Memory B cell (primary cell): ENCODE data around the gene PRUNE1.

ENCODE experiments used
- ATAC-seq: fragments of 150-1000 bp; cut with Tn5 transposase; 2 replicates; pipeline ENCODE4 v1.10.0; 2021; ENCODE audit warnings: low read depth, mild to moderate bottlenecking, moderate library complexity
- DNase-seq, 2 donors: peaks; one replicate each; pipeline ENCODE4 v3.0.0; 2022; ENCODE audit warnings: low spot score in 2 of 2
- H3K27ac Mint-ChIP-seq: one replicate; pipeline ENCODE4 v1.8.0; 2022; ENCODE audit warnings: mild to moderate bottlenecking, moderate library complexity, mixed read lengths
- H3K27me3 Mint-ChIP-seq: one replicate; pipeline ENCODE4 v1.8.0; 2022; ENCODE audit warnings: mixed read lengths
- H3K36me3 Mint-ChIP-seq: one replicate; pipeline ENCODE4 v1.8.0; 2022; ENCODE audit warnings: mild to moderate bottlenecking, mixed read lengths
- H3K4me1 Mint-ChIP-seq: one replicate; pipeline ENCODE4 v1.8.0; 2022; ENCODE audit warnings: mixed read lengths
- H3K4me3 Mint-ChIP-seq: one replicate; pipeline ENCODE4 v1.8.0; 2022; ENCODE audit warnings: mild to moderate bottlenecking, moderate library complexity, mixed read lengths
- H3K9me3 Mint-ChIP-seq: one replicate; pipeline ENCODE4 v1.8.0; 2022; ENCODE audit warnings: mixed read lengths

The PRUNE1 gene

GRCh38 chr1:150973258-150973835 is 34.9 kb upstream of the PRUNE1 start:
- H3K4me1 Mint-ChIP-seq: peaks cover 41% of the 10 kb centered on the region
- H3K9me3 Mint-ChIP-seq: no peaks in the 10 kb centered on the region
- DNase-seq: peak in 1 of 2 donors; percentile 11
- no peak for ATAC-seq
- no peaks in the 10 kb centered on the region for H3K27me3 Mint-ChIP-seq
- peak overlapping the region; percentile 91 for H3K27ac Mint-ChIP-seq
- peaks cover 5% of the 10 kb centered on the region for H3K36me3 Mint-ChIP-seq
- peak overlapping the region; percentile 89 for H3K4me3 Mint-ChIP-seq

GRCh38 chr1:150973836-150974579 is 34.2 kb upstream of the PRUNE1 start:
- peak; percentile 47 for ATAC-seq
- H3K4me1 Mint-ChIP-seq: peaks cover 43% of the 10 kb centered on the region
- no peaks in the 10 kb centered on the region for H3K9me3 Mint-ChIP-seq
- H3K27ac Mint-ChIP-seq: peak overlapping the region; percentile 91
- H3K36me3 Mint-ChIP-seq: peaks cover under 1% of the 10 kb centered on the region
- H3K27me3 Mint-ChIP-seq: no peaks in the 10 kb centered on the region
- H3K4me3 Mint-ChIP-seq: peak overlapping the region; percentile 89
- DNase-seq: peak; percentile 20 to 59

- peak within 1 kb of the TSS; percentile 89 for H3K4me3 Mint-ChIP-seq
Observed at GRCh38 chr1:150974580-150975478, 33.4 kb upstream of the PRUNE1 start, which contains the start of gene CERS2. TSS of gene CERS2 (minus strand) at chr1:150974835. CDS start at chr1:150969090, 5,745 bp downstream.

GRCh38 chr1:150976401-150976821 is 31.8 kb upstream of the PRUNE1 start:
- Mint-ChIP-seq H3K4me3 (peak overlapping the region; percentile 69), H3K27me3 (no peaks in the 10 kb centered on the region), H3K9me3 (no peaks in the 10 kb centered on the region), H3K27ac (peak overlapping the region; percentile 50), H3K36me3 (no peaks in the 10 kb centered on the region), H3K4me1 (peaks cover 37% of the 10 kb centered on the region)
- ATAC-seq: no peak
- no peak for DNase-seq

More at GRCh38 chr1:150974580-150975478, 33.4 kb upstream of the PRUNE1 start, which contains the start of gene CERS2:
- Mint-ChIP-seq H3K36me3 (no peaks in the 10 kb centered on the region), H3K9me3 (no peaks in the 10 kb centered on the region), H3K27ac (peak within 1 kb of the TSS; percentile 91), H3K27me3 (no peaks in the 10 kb centered on the region), H3K4me1 (peaks cover 43% of the 10 kb centered on the region)
- ATAC-seq: peak; percentile 61
- DNase-seq: peak; percentile 58 to 71

DNA sequence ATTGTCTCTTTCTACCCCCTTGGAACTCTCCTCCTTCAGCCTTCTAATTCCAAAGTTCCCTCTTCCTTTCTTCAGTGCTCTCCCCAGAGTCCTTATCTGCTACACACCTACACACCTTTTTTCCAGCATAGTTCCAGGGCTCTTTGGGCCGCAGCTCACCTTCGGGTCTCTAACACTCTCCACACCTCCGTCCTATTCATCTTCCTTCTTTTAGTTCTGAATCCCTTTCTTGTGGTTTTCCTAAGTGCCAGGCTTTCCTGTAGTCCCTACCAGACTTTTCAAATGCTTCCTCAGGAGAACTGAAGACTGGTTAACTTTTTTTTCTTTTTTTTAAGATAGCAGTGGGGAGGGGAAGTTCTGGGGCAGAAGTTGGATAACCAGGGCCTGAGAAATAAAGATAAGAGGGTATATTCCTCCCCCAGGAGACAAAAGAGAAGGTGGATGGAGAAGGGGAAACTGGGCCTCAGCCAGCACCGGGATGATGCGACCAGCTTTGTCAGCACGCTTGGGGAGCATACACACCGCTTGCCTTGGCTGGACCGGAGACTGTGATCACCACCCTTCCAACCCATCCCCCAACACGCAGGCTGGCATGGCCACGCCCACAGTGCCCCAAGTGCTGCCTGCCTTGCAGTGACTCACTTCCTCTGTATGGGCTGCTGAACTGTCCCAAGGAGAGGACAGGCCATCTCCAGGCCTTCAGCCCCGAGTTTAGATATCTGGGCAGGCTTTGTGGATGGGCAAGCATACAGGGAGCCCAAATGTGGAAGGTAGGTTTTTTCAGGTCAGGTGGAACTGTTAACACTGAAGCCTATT is 31.2 kb upstream of the PRUNE1 start:
- H3K27ac Mint-ChIP-seq: peak overlapping the region; percentile 50
- H3K4me3 Mint-ChIP-seq: peak overlapping the region; percentile 69
- H3K36me3 Mint-ChIP-seq: no peaks in the 10 kb centered on the region
- DNase-seq (peak; percentile 58 to 66), ATAC-seq (peak; percentile 40)
- H3K27me3 Mint-ChIP-seq: no peaks in the 10 kb centered on the region
- H3K9me3 Mint-ChIP-seq: no peaks in the 10 kb centered on the region
- peaks cover 31% of the 10 kb centered on the region for H3K4me1 Mint-ChIP-seq

GRCh38 chr1:150979092-150980056 is 28.9 kb upstream of the PRUNE1 start:
- H3K9me3 Mint-ChIP-seq: no peaks in the 10 kb centered on the region
- H3K4me3 Mint-ChIP-seq: peak overlapping the region; percentile 64
- no peak overlapping the region for H3K27ac Mint-ChIP-seq
- peaks cover 14% of the 10 kb centered on the region for H3K4me1 Mint-ChIP-seq
- no peaks in the 10 kb centered on the region for H3K36me3 Mint-ChIP-seq
- peak; percentile 56 for ATAC-seq
- peak; percentile 89 for DNase-seq
- H3K27me3 Mint-ChIP-seq: no peaks in the 10 kb centered on the region

DNA sequence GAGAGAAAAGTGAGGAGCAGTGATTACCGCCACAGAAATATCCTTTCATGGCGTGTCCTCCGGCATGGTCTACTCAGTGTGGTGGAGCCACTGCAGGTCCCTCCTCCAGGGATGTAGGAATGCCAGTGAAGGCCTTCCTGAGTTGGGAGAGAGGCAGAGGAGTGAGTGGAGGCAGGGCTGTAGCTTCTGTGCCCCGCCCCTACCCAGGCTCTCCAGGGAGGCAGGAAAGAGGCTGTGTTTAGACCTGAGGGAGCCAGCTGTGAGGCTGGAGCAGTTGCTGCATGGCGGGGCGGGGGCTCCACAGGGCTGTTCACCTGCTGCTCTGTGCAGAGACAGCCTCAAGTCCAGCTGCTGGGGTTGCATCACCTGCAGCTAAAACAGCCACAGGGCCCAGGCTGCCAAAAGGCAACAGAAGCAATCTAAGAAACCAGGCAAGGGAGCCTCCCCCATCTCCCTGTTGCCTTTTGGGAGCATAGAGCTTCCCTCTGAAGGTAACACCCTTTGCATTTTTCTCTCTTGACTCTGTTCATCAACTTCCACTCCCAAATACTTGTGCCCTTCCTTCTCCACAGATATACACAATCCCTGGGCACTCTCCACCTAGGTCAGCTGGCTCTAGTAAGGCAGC is 27.0 kb upstream of the PRUNE1 start:
- Mint-ChIP-seq H3K4me3 (no peak overlapping the region), H3K27ac (no peak overlapping the region), H3K36me3 (no peaks in the 10 kb centered on the region), H3K27me3 (no peaks in the 10 kb centered on the region), H3K4me1 (peaks cover 14% of the 10 kb centered on the region), H3K9me3 (no peaks in the 10 kb centered on the region)
- no peak for DNase-seq
- ATAC-seq: no peak

GRCh38 chr1:150981805-150982712 is 26.2 kb upstream of the PRUNE1 start, which contains the start of gene ANXA9:
TSS of gene ANXA9 (plus strand) at chr1:150982292. CDS start at chr1:150983106, 814 bp downstream.
- H3K27ac Mint-ChIP-seq: no peak within 1 kb of the TSS
- H3K9me3 Mint-ChIP-seq: no peaks in the 10 kb centered on the region
- H3K4me3 Mint-ChIP-seq: no peak within 1 kb of the TSS
- no peaks in the 10 kb centered on the region for H3K36me3 Mint-ChIP-seq
- no peaks in the 10 kb centered on the region for H3K27me3 Mint-ChIP-seq
- DNase-seq: no peak
- no peak for ATAC-seq
- H3K4me1 Mint-ChIP-seq: peaks cover 7% of the 10 kb centered on the region

DNA sequence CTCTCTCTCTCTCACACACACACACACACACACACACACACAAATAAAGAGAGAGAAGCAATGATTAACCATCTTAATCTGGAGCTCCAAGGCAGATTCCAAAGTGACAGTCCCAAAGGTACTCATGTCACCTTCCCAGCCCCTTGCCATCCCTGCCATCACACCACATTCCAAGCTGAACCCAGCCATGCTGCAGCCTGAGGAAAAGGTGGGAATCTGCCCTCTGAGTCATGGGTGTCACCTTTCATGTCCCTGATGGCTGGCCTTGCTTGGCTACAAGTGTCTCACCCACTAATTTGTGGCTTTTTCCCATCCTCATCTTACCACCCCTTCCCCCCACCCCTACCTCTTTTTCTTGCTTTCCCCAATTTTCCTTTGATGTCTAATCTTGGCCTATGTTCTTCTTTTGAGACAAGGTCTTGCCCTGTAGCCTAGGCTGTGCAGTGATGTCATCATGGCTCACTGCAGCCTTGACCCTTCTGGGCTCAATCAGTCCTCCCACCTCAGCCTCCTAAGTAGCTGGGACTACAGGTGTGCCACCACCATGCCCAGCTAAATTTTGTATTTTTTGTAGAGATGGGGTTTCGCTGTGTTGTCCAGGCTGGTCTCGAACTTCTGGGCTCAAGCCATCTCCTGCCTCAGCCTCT is 22.9 kb upstream of the PRUNE1 start:
- no peaks in the 10 kb centered on the region for H3K4me1 Mint-ChIP-seq
- no peak overlapping the region for H3K27ac Mint-ChIP-seq
- H3K36me3 Mint-ChIP-seq: no peaks in the 10 kb centered on the region
- no peaks in the 10 kb centered on the region for H3K9me3 Mint-ChIP-seq
- ATAC-seq (no peak), DNase-seq (no peak)
- H3K27me3 Mint-ChIP-seq: no peaks in the 10 kb centered on the region
- no peak overlapping the region for H3K4me3 Mint-ChIP-seq

DNA sequence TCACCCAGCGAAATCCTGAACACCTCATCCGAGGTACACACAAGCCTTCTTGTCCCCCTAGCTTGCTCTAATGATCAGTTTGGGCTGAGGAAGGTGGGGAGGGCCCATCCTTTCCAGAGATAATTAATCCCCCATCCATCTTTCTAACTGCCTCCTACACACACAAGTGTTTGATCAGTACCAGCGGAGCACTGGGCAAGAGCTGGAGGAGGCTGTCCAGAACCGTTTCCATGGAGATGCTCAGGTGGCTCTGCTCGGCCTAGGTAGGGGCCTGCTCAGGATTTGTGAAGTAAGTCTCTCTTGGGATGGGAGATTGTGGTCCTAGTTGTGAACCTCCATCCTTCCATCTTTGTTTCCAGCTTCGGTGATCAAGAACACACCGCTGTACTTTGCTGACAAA is 20.3 kb upstream of the PRUNE1 start:
- Mint-ChIP-seq H3K4me3 (no peak overlapping the region), H3K27me3 (no peaks in the 10 kb centered on the region), H3K4me1 (no peaks in the 10 kb centered on the region), H3K36me3 (no peaks in the 10 kb centered on the region), H3K27ac (no peak overlapping the region), H3K9me3 (no peaks in the 10 kb centered on the region)
- DNase-seq (no peak), ATAC-seq (no peak)

- Mint-ChIP-seq H3K27ac (no peak overlapping the region), H3K4me1 (no peaks in the 10 kb centered on the region)
- ATAC-seq: no peak
Observed at GRCh38 chr1:150992626-150993025, 15.6 kb upstream of the PRUNE1 start.

More at GRCh38 chr1:150992626-150993025, 15.6 kb upstream of the PRUNE1 start:
- no peaks in the 10 kb centered on the region for H3K27me3 Mint-ChIP-seq
- DNase-seq: no peak
- no peaks in the 10 kb centered on the region for H3K9me3 Mint-ChIP-seq
- H3K4me3 Mint-ChIP-seq: no peak overlapping the region
- H3K36me3 Mint-ChIP-seq: peaks cover 4% of the 10 kb centered on the region
